Measurements from ENCODE around the gene ATG16L2. TPM values are rescaled to one million over a fixed set of nuclear protein-coding genes. Genes with fewer than 3 reads are reported as not detected.

ATG16L2 gene
- total RNA-seq, 4 donors from 2014 or later = 8.3 to 27.9 (median 16.5) TPM

- WGBS, 2 donors (ENCODE audit: low coverage in 1 of 2) = 93 to 94% methylated on average over 4 of the region's 4 CpGs
- peaks cover 16 to 41% (median 19%) of the 10 kb centered on the region in 3 donors for H3K4me1 ChIP-seq
- no peaks in the 10 kb centered on the region for H3K27me3 ChIP-seq
- H3K36me3 ChIP-seq = no peaks in the 10 kb centered on the region
- TF ChIP-seq EP300 (IDR thresholded peaks at IDR 0.05) (no peak), POLR2A (IDR thresholded peaks at IDR 0.05) (no peak), POLR2AphosphoS5 (IDR thresholded peaks at IDR 0.05) (no peak)
- TF ChIP-seq, protein P1, sequence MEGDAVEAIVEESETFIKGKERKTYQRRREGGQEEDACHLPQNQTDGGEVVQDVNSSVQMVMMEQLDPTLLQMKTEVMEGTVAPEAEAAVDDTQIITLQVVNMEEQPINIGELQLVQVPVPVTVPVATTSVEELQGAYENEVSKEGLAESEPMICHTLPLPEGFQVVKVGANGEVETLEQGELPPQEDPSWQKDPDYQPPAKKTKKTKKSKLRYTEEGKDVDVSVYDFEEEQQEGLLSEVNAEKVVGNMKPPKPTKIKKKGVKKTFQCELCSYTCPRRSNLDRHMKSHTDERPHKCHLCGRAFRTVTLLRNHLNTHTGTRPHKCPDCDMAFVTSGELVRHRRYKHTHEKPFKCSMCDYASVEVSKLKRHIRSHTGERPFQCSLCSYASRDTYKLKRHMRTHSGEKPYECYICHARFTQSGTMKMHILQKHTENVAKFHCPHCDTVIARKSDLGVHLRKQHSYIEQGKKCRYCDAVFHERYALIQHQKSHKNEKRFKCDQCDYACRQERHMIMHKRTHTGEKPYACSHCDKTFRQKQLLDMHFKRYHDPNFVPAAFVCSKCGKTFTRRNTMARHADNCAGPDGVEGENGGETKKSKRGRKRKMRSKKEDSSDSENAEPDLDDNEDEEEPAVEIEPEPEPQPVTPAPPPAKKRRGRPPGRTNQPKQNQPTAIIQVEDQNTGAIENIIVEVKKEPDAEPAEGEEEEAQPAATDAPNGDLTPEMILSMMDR (IDR thresholded peaks at IDR 0.05) = no peak
- H3K27ac ChIP-seq = no peak overlapping the region
- no peak for ATAC-seq
- no peaks in the 10 kb centered on the region for H3K9me3 ChIP-seq
- H3K4me3 ChIP-seq = no peak overlapping the region
Measured at GRCh38 chr11:72860592-72860991, 46.4 kb downstream of the ATG16L2 start.

GRCh38 chr11:72863091-72863490, 48.9 kb downstream of the ATG16L2 start:
- H3K4me1 ChIP-seq = peaks cover 11 to 23% (median 17%) of the 10 kb centered on the region in 3 donors
- no peak overlapping the region for H3K4me3 ChIP-seq
- TF ChIP-seq POLR2AphosphoS5 (IDR thresholded peaks at IDR 0.05) (no peak), EP300 (IDR thresholded peaks at IDR 0.05) (no peak), POLR2A (IDR thresholded peaks at IDR 0.05) (no peak)
- TF ChIP-seq, protein P1 (IDR thresholded peaks at IDR 0.05) = no peak
- ATAC-seq = no peak
- no peak overlapping the region for H3K27ac ChIP-seq
- H3K36me3 ChIP-seq = peaks cover 0 to 4% of the 10 kb centered on the region in 2 donors
- no peaks in the 10 kb centered on the region for H3K9me3 ChIP-seq
- H3K27me3 ChIP-seq = no peaks in the 10 kb centered on the region
- WGBS, 2 donors (ENCODE audit: low coverage in 1 of 2) = 100% methylated on average over 1 of the region's 1 CpG; no CpG with 5 or more reads in 1 of the 2 donors

GRCh38 chr11:72863916-72864315, 49.7 kb downstream of the ATG16L2 start:
- H3K27me3 ChIP-seq = no peaks in the 10 kb centered on the region
- H3K27ac ChIP-seq = peak overlapping the region in 2 of 4 donors; percentile 13 to 37
- ATAC-seq = no peak
- peaks cover 11 to 23% (median 17%) of the 10 kb centered on the region in 3 donors for H3K4me1 ChIP-seq
- H3K4me3 ChIP-seq = no peak overlapping the region
- no peak for TF ChIP-seq POLR2AphosphoS5 (IDR thresholded peaks at IDR 0.05)
- no peaks in the 10 kb centered on the region for H3K9me3 ChIP-seq
- peaks cover 0 to 7% of the 10 kb centered on the region in 2 donors for H3K36me3 ChIP-seq
- WGBS, 2 donors (ENCODE audit: low coverage in 1 of 2) = 48% methylated on average over 1 of the region's 1 CpG; no CpG with 5 or more reads in 1 of the 2 donors

GRCh38 chr11:72864702-72865655, 50.8 kb downstream of the ATG16L2 start:
- Histone ChIP-seq H3K27ac (peak overlapping the region; percentile 9 to 58 (median 46)), H3K4me1 (peaks cover 11 to 23% (median 17%) of the 10 kb centered on the region in 3 donors), H3K4me3 (no peak overlapping the region), H3K9me3 (no peaks in the 10 kb centered on the region), H3K36me3 (peaks cover 0 to 7% of the 10 kb centered on the region in 2 donors), H3K27me3 (no peaks in the 10 kb centered on the region)
- 6 to 12% methylated on average over 5 of the region's 5 CpGs for WGBS, 2 donors (ENCODE audit: low coverage in 1 of 2)
- TF ChIP-seq POLR2AphosphoS5 (IDR thresholded peaks at IDR 0.05) = no peak
- TF ChIP-seq EP300 (IDR thresholded peaks at IDR 0.05) = no peak
- TF ChIP-seq, protein P1 (IDR thresholded peaks at IDR 0.05) = no peak
- TF ChIP-seq POLR2A (IDR thresholded peaks at IDR 0.05) = no peak
- no peak for ATAC-seq

GRCh38 chr11:72867970-72868369, 53.8 kb downstream of the ATG16L2 start:
- TF ChIP-seq, protein P1 (IDR thresholded peaks at IDR 0.05) = no peak
- no peaks in the 10 kb centered on the region for H3K27me3 ChIP-seq
- no peak overlapping the region for H3K27ac ChIP-seq
- no peak overlapping the region for H3K4me3 ChIP-seq
- no peak for ATAC-seq
- peaks cover 0 to 7% of the 10 kb centered on the region in 2 donors for H3K36me3 ChIP-seq
- 94 to 97% methylated on average over 4 to 5 of the region's 5 CpGs for WGBS, 2 donors (ENCODE audit: low coverage in 1 of 2)
- H3K4me1 ChIP-seq = peaks cover 11 to 31% (median 17%) of the 10 kb centered on the region in 3 donors
- no peaks in the 10 kb centered on the region for H3K9me3 ChIP-seq
